Caco-2 (cell line): Measurements from ENCODE around the gene PCNX4. TPM values are rescaled to one million over a fixed set of nuclear protein-coding genes. Genes with fewer than 3 reads are reported as not detected.

Experiments used
- BruUV-seq: library from RNA; stranded (reverse); fragments of 400-500 nt; replicated peaks from 2 replicates; lab custom pipeline; 2021; lab: Mats Ljungman, UMichigan
- CTCF ChIA-PET: fragments of 300-600 bp; sonication (Branson Sonifier 250); formaldehyde crosslinking; loops from one replicate; lab custom pipeline; 2022; ENCODE audit warnings: antibody characterized with exemption; lab: Charles Lee
- POLR2A ChIA-PET: fragments of 300-600 bp; sonication (Branson Sonifier 250); formaldehyde crosslinking; loops from one replicate; lab custom pipeline; 2022; ENCODE audit warnings: antibody characterized with exemption; lab: Charles Lee
- DNase-seq, 2 experiments: peaks; one replicate each; pipeline versions ENCODE4 v3.0.0 to v3.0.0-alpha.2; 2020 to 2022
- H3K27me3 ChIP-seq: replicated peaks from 2 replicates; pipeline ENCODE4 v1.6.0; 2011; ENCODE audit warnings: low read length; ENCODE audit not compliant: control insufficient read depth, insufficient read depth
- H3K36me3 ChIP-seq: 2 replicates; pipeline ENCODE4 v1.5.1; 2011; ENCODE audit warnings: low read length; ENCODE audit not compliant: control insufficient read depth, insufficient read depth
- H3K4me1 ChIP-seq: fragments of 250-450 bp; sonication (Bioruptor Pico); 2 replicates; pipeline ENCODE4 v1.5.1; 2020; ENCODE audit warnings: mild to moderate bottlenecking
- H3K4me3 ChIP-seq: 2 replicates; pipeline ENCODE4 v1.5.1; 2011; ENCODE audit warnings: low read depth, mild to moderate bottlenecking, control low read depth, low read length
- H3K9me3 ChIP-seq: fragments of 250-450 bp; sonication (Bioruptor Pico); 2 replicates; pipeline ENCODE4 v1.5.1; 2020; ENCODE audit warnings: mild to moderate bottlenecking, moderate library complexity
- H3K27ac Mint-ChIP-seq: one replicate; pipeline ENCODE4 v1.8.0; 2022; ENCODE audit warnings: mixed read lengths; ENCODE audit not compliant: unreplicated experiment
- H3K27me3 Mint-ChIP-seq: one replicate; pipeline ENCODE4 v1.8.0; 2022; ENCODE audit warnings: mixed read lengths; ENCODE audit not compliant: insufficient read depth, unreplicated experiment
- H3K36me3 Mint-ChIP-seq: one replicate; pipeline ENCODE4 v1.8.0; 2022; ENCODE audit warnings: mild to moderate bottlenecking, mixed read lengths; ENCODE audit not compliant: insufficient read depth, unreplicated experiment
- H3K4me1 Mint-ChIP-seq: one replicate; pipeline ENCODE4 v1.8.0; 2022; ENCODE audit warnings: low read depth, mixed read lengths; ENCODE audit not compliant: unreplicated experiment
- H3K4me3 Mint-ChIP-seq: one replicate; pipeline ENCODE4 v1.8.0; 2022; ENCODE audit warnings: mild to moderate bottlenecking, moderate library complexity, mixed read lengths; ENCODE audit not compliant: unreplicated experiment
- H3K9me3 Mint-ChIP-seq: one replicate; pipeline ENCODE4 v1.8.0; 2022; ENCODE audit warnings: mixed read lengths; ENCODE audit not compliant: unreplicated experiment
- CTCF ChIP-seq, 2 experiments: fragments of 200-600 bp in 1 of 2; IDR thresholded peaks; 1 replicate in 1 of 2; 2 replicates in 1 of 2; pipeline versions ENCODE4 v1.5.1 to v1.8.0; 2011 to 2022; ENCODE audit warnings: antibody characterized with exemption in 1 of 2, control low read depth in 1 of 2, inconsistent platforms in 1 of 2, low read depth in 1 of 2, low read length in 1 of 2, mild to moderate bottlenecking in 1 of 2, moderate library complexity in 1 of 2; ENCODE audit not compliant: insufficient read depth in 1 of 2, severe bottlenecking in 1 of 2, unreplicated experiment in 1 of 2
- intact Hi-C: fragments of 100-400 bp; cut with micrococcal nuclease; formaldehyde crosslinking; loops from one replicate; pipeline ENCODE4 v1.10.0; 2022; ENCODE audit not compliant: unreplicated experiment
- total RNA-seq: library from RNA; stranded (reverse); gene quantifications from 2 replicates; pipeline ENCODE4 v1.2.3, GENCODE V29; 2022

PCNX4 gene
- total RNA-seq, 1 experiment from 2014 or later = 72.7 TPM

GRCh38 chr14:60107477-60107876 is 15.8 kb downstream of the PCNX4 start:
- H3K27me3 Mint-ChIP-seq = no peaks in the 10 kb centered on the region
- Histone ChIP-seq H3K9me3 (no peaks in the 10 kb centered on the region), H3K36me3 (0 out of 2 replicates have a peak, but pooled peaks cover 1% of the 10 kb centered on the region), H3K27me3 (no peaks in the 10 kb centered on the region), H3K4me3 (no peak overlapping the region), H3K4me1 (no peaks in the 10 kb centered on the region)
- peaks cover 7% of the 10 kb centered on the region for H3K4me1 Mint-ChIP-seq
- BruUV-seq = no TSS peak
- no peaks in the 10 kb centered on the region for H3K9me3 Mint-ChIP-seq
- POLR2A ChIA-PET = no interaction called here
- intact Hi-C loops = no loop called here
- H3K36me3 Mint-ChIP-seq = peaks cover 33% of the 10 kb centered on the region
- no peak overlapping the region for H3K4me3 Mint-ChIP-seq
- no peak for DNase-seq
- CTCF ChIA-PET = no interaction called here
- no peak overlapping the region for H3K27ac Mint-ChIP-seq
- TF ChIP-seq CTCF (IDR thresholded peaks at IDR 0.05; ENCODE audit: insufficient read depth in 1 of 2, low read depth in 1 of 2, low read length in 1 of 2, severe bottlenecking in 1 of 2, unreplicated experiment in 1 of 2) = no peak

GRCh38 chr14:60111732-60112131 is 20.0 kb downstream of the PCNX4 start:
- intact Hi-C loops = no loop called here
- Mint-ChIP-seq H3K9me3 (no peaks in the 10 kb centered on the region), H3K27ac (no peak overlapping the region), H3K4me3 (no peak overlapping the region), H3K4me1 (no peaks in the 10 kb centered on the region), H3K27me3 (no peaks in the 10 kb centered on the region), H3K36me3 (peaks cover 37% of the 10 kb centered on the region)
- ChIA-PET CTCF (no interaction called here), POLR2A (no interaction called here)
- DNase-seq = no peak
- Histone ChIP-seq H3K4me1 (no peaks in the 10 kb centered on the region), H3K9me3 (no peaks in the 10 kb centered on the region), H3K4me3 (no peak overlapping the region), H3K36me3 (peaks cover 1% of the 10 kb centered on the region), H3K27me3 (no peaks in the 10 kb centered on the region)
- TF ChIP-seq CTCF (IDR thresholded peaks at IDR 0.05; ENCODE audit: insufficient read depth in 1 of 2, low read depth in 1 of 2, low read length in 1 of 2, severe bottlenecking in 1 of 2, unreplicated experiment in 1 of 2) = no peak
- BruUV-seq = no TSS peak

- POLR2A ChIA-PET = no interaction called here
- H3K36me3 Mint-ChIP-seq = peaks cover 37% of the 10 kb centered on the region
- no peak for DNase-seq
- Histone ChIP-seq H3K27me3 (no peaks in the 10 kb centered on the region), H3K4me3 (no peak overlapping the region), H3K4me1 (no peaks in the 10 kb centered on the region), H3K9me3 (no peaks in the 10 kb centered on the region), H3K36me3 (peaks cover 1% of the 10 kb centered on the region)
- H3K27me3 Mint-ChIP-seq = no peaks in the 10 kb centered on the region
- BruUV-seq = no TSS peak
- TF ChIP-seq CTCF (IDR thresholded peaks at IDR 0.05; ENCODE audit: insufficient read depth in 1 of 2, low read depth in 1 of 2, low read length in 1 of 2, severe bottlenecking in 1 of 2, unreplicated experiment in 1 of 2) = no peak
- CTCF ChIA-PET = no interaction called here
- no peaks in the 10 kb centered on the region for H3K9me3 Mint-ChIP-seq
- H3K27ac Mint-ChIP-seq = no peak overlapping the region
- intact Hi-C loops = no loop called here
- H3K4me1 Mint-ChIP-seq = no peaks in the 10 kb centered on the region
- H3K4me3 Mint-ChIP-seq = no peak overlapping the region
Observed at GRCh38 chr14:60114881-60115280, 23.2 kb downstream of the PCNX4 start.
